Effector CD4-positive, alpha-beta T cell (primary cell): ENCODE results near the gene LINGO4.
"Not testable (repeated sequence)": the region's sequence is repeated elsewhere in the genome, so short reads cannot be mapped to it uniquely, and the experiment has no call there.

Experiments
- DNase-seq: peaks from one replicate; pipeline ENCODE4 v3.0.0-alpha.2; 2020

Gene LINGO4

GRCh38 chr1:151813271-151813977 is 8.2 kb upstream of the LINGO4 start:
- DNase-seq: no peak

- no peak for DNase-seq
These were observed 6.0 kb upstream of the LINGO4 start for GRCh38 chr1:151811181-151811580.

GRCh38 chr1:151809985-151810556 is 4.9 kb upstream of the LINGO4 start:
- DNase-seq: no peak

GRCh38 chr1:151809290-151809984 is 4.2 kb upstream of the LINGO4 start:
- DNase-seq: no peak

- no peak for DNase-seq
These were observed 2.5 kb upstream of the LINGO4 start for GRCh38 chr1:151807766-151808165.

- no peak for DNase-seq
These were observed 1.9 kb upstream of the LINGO4 start for GRCh38 chr1:151807131-151807530.

- DNase-seq: no peak
These were observed 951 bp upstream of the LINGO4 start for GRCh38 chr1:151806170-151806569.

GRCh38 chr1:151803915-151804314 is 1.3 kb downstream of the LINGO4 start:
- DNase-seq: no peak

GRCh38 chr1:151803164-151803563 is 2.1 kb downstream of the LINGO4 start:
- DNase-seq: no peak

- DNase-seq: no peak
These were observed 2.8 kb downstream of the LINGO4 start for GRCh38 chr1:151802372-151802771.

- DNase-seq: no peak
These were observed 3.4 kb downstream of the LINGO4 start for GRCh38 chr1:151801846-151802245.

GRCh38 chr1:151801310-151801820 is 3.9 kb downstream of the LINGO4 start:
- no peak for DNase-seq

- no peak for DNase-seq
These were observed 4.4 kb downstream of the LINGO4 start for GRCh38 chr1:151800830-151801229.

GRCh38 chr1:151799179-151800022 is 5.8 kb downstream of the LINGO4 start:
- no peak for DNase-seq

- no peak for DNase-seq
These were observed 6.6 kb downstream of the LINGO4 start for GRCh38 chr1:151798571-151798970.

GRCh38 chr1:151790940-151791651 is 14.1 kb downstream of the LINGO4 start:
- DNase-seq: no peak

- peak; percentile 97 for DNase-seq
These were observed 14.9 kb downstream of the LINGO4 start, which contains the start of gene TDRKH for GRCh38 chr1:151790071-151790939. TSS of gene TDRKH (minus strand) at chr1:151790500. CDS start at chr1:151783022, 7,478 bp downstream.

GRCh38 chr1:151787689-151788088 is 17.5 kb downstream of the LINGO4 start:
- no peak for DNase-seq

- DNase-seq: no peak
These were observed 21.4 kb downstream of the LINGO4 start for GRCh38 chr1:151783796-151784195.

- DNase-seq: no peak
These were observed 22.5 kb downstream of the LINGO4 start for GRCh38 chr1:151782741-151783140.

GRCh38 chr1:151782026-151782425 is 23.2 kb downstream of the LINGO4 start:
- not testable (repeated sequence) for DNase-seq
